ENCODE data around the gene DAB2IP. TPM values are rescaled to one million over a fixed set of nuclear protein-coding genes. Genes with fewer than 3 reads are reported as not detected.

The DAB2IP gene
- total RNA-seq, 2 donors from 2014 or later: 70.7 to 71.0 TPM

GRCh38 chr9:121778252-121779225 lies 127.1 kb downstream of the DAB2IP start:
- Mint-ChIP-seq H3K27ac (no peak overlapping the region), H3K9me3 (peaks cover 1% of the 10 kb centered on the region), H3K36me3 (ENCODE audit: low read depth) (peaks cover 72% of the 10 kb centered on the region), H3K4me3 (no peak overlapping the region), H3K27me3 (ENCODE audit: insufficient read depth) (no peaks in the 10 kb centered on the region), H3K4me1 (peaks cover 4% of the 10 kb centered on the region)
- Histone ChIP-seq H3K36me3 (ENCODE audit: control insufficient read depth, insufficient read depth, low read length) (peaks cover 53% of the 10 kb centered on the region), H3K4me1 (ENCODE audit: control insufficient read depth, insufficient read depth, low read length) (no peaks in the 10 kb centered on the region), H3K27ac (ENCODE audit: low read depth, low read length) (no peak overlapping the region), H3K9ac (ENCODE audit: extremely low read depth, low read length, poor library complexity, severe bottlenecking) (no peak overlapping the region), H3K4me3 (ENCODE audit: low read length) (no peak overlapping the region), H3K27me3 (ENCODE audit: control insufficient read depth, insufficient read depth, low read length, poor library complexity, severe bottlenecking) (no peaks in the 10 kb centered on the region), H3K9me3 (ENCODE audit: control insufficient read depth, low read length) (peaks cover 5% of the 10 kb centered on the region)
- no peak for DNase-seq
- WGBS, 2 experiments (ENCODE audit: insufficient coverage in 1 of 2, insufficient read length in 1 of 2): 93% methylated on average over 2 of the region's 4 CpGs
- TF ChIP-seq, protein P1, sequence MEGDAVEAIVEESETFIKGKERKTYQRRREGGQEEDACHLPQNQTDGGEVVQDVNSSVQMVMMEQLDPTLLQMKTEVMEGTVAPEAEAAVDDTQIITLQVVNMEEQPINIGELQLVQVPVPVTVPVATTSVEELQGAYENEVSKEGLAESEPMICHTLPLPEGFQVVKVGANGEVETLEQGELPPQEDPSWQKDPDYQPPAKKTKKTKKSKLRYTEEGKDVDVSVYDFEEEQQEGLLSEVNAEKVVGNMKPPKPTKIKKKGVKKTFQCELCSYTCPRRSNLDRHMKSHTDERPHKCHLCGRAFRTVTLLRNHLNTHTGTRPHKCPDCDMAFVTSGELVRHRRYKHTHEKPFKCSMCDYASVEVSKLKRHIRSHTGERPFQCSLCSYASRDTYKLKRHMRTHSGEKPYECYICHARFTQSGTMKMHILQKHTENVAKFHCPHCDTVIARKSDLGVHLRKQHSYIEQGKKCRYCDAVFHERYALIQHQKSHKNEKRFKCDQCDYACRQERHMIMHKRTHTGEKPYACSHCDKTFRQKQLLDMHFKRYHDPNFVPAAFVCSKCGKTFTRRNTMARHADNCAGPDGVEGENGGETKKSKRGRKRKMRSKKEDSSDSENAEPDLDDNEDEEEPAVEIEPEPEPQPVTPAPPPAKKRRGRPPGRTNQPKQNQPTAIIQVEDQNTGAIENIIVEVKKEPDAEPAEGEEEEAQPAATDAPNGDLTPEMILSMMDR (conservative IDR thresholded peaks at IDR 0.05): no peak

GRCh38 chr9:121779381-121780117 lies 128.1 kb downstream of the DAB2IP start:
- no peaks in the 10 kb centered on the region for H3K4me1 ChIP-seq (ENCODE audit: control insufficient read depth, insufficient read depth, low read length)
- H3K9me3 ChIP-seq (ENCODE audit: control insufficient read depth, low read length): peaks cover 5% of the 10 kb centered on the region
- WGBS, 2 experiments (ENCODE audit: insufficient coverage in 1 of 2, insufficient read length in 1 of 2): 85 to 89% methylated on average over 11 to 13 of the region's 13 CpGs
- H3K4me3 ChIP-seq (ENCODE audit: low read length): no peak overlapping the region
- Mint-ChIP-seq H3K4me1 (peaks cover 10% of the 10 kb centered on the region), H3K9me3 (peaks cover 1% of the 10 kb centered on the region), H3K27ac (no peak overlapping the region), H3K27me3 (ENCODE audit: insufficient read depth) (no peaks in the 10 kb centered on the region), H3K4me3 (no peak overlapping the region), H3K36me3 (ENCODE audit: low read depth) (peaks cover 72% of the 10 kb centered on the region)
- H3K36me3 ChIP-seq (ENCODE audit: control insufficient read depth, insufficient read depth, low read length): peaks cover 47% of the 10 kb centered on the region
- DNase-seq: no peak
- TF ChIP-seq, protein P1 (conservative IDR thresholded peaks at IDR 0.05): no peak
- H3K27ac ChIP-seq (ENCODE audit: low read depth, low read length): peak overlapping the region; percentile 34
- no peaks in the 10 kb centered on the region for H3K27me3 ChIP-seq (ENCODE audit: control insufficient read depth, insufficient read depth, low read length, poor library complexity, severe bottlenecking)
- H3K9ac ChIP-seq (ENCODE audit: extremely low read depth, low read length, poor library complexity, severe bottlenecking): no peak overlapping the region

DNA sequence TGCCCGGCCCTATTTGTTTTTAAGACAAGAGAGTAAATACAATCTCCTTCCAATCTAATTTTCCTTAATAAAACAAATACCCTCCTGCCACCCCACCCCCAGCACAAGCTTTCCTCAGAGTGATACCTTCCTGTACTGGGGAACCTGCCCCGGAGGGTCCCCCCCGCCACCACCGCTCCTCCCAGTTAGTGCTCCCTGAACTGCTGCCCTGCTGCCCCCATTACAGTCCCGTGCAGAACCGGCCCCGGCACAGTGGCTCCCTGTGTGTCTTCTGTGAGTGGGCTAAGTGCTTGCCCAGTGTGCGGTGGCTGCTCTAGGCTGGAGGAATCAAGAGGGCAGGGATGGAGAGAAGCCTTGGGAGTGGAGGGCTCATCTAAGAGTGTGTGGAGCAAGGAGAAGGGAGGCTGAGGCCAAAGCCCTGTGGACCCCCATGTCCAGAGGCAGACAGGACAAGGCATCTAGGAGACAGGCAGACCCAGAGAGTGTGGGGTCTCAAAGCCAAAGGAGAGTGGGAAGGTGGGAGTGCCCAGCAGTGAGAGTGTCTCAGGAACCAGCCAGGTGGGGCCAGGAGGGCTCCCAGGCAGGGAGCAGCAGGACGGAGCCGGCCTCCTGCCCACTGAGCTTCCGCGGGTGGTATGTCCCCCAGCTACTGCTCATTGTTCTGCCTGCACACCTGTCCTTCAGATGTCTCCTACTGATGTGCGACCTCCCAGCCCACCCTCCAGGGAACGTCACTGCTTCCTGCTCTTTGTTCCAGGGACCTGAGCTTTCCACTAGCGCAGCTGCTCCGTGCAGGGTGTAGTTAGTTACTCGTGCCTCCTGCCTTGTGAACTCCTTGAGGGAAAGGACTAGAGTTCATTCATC lies 129.0 kb downstream of the DAB2IP start:
- H3K9me3 ChIP-seq (ENCODE audit: control insufficient read depth, low read length): peaks cover 5% of the 10 kb centered on the region
- DNase-seq: no peak
- no peak overlapping the region for H3K9ac ChIP-seq (ENCODE audit: extremely low read depth, low read length, poor library complexity, severe bottlenecking)
- H3K27ac Mint-ChIP-seq: peak overlapping the region; percentile 56
- peaks cover 1% of the 10 kb centered on the region for H3K9me3 Mint-ChIP-seq
- peaks cover 47% of the 10 kb centered on the region for H3K36me3 ChIP-seq (ENCODE audit: control insufficient read depth, insufficient read depth, low read length)
- no peaks in the 10 kb centered on the region for H3K27me3 ChIP-seq (ENCODE audit: control insufficient read depth, insufficient read depth, low read length, poor library complexity, severe bottlenecking)
- H3K4me1 Mint-ChIP-seq: peaks cover 11% of the 10 kb centered on the region
- H3K36me3 Mint-ChIP-seq (ENCODE audit: low read depth): peaks cover 66% of the 10 kb centered on the region
- no peaks in the 10 kb centered on the region for H3K4me1 ChIP-seq (ENCODE audit: control insufficient read depth, insufficient read depth, low read length)
- peak overlapping the region; percentile 24 for H3K27ac ChIP-seq (ENCODE audit: low read depth, low read length)
- no peaks in the 10 kb centered on the region for H3K27me3 Mint-ChIP-seq (ENCODE audit: insufficient read depth)
- TF ChIP-seq, protein P1 (conservative IDR thresholded peaks at IDR 0.05): no peak
- no peak overlapping the region for H3K4me3 Mint-ChIP-seq
- H3K4me3 ChIP-seq (ENCODE audit: low read length): no peak overlapping the region
- 92 to 93% methylated on average over 6 to 17 of the region's 17 CpGs for WGBS, 2 experiments (ENCODE audit: insufficient coverage in 1 of 2, insufficient read length in 1 of 2)
